Measurements from ENCODE around the gene ARMC9. TPM values are rescaled to one million over a fixed set of nuclear protein-coding genes. Genes with fewer than 3 reads are reported as not detected.

The ARMC9 gene
- total RNA-seq, 4 donors from 2014 or later = 16.8 to 47.6 (median 39.3) TPM

DNA sequence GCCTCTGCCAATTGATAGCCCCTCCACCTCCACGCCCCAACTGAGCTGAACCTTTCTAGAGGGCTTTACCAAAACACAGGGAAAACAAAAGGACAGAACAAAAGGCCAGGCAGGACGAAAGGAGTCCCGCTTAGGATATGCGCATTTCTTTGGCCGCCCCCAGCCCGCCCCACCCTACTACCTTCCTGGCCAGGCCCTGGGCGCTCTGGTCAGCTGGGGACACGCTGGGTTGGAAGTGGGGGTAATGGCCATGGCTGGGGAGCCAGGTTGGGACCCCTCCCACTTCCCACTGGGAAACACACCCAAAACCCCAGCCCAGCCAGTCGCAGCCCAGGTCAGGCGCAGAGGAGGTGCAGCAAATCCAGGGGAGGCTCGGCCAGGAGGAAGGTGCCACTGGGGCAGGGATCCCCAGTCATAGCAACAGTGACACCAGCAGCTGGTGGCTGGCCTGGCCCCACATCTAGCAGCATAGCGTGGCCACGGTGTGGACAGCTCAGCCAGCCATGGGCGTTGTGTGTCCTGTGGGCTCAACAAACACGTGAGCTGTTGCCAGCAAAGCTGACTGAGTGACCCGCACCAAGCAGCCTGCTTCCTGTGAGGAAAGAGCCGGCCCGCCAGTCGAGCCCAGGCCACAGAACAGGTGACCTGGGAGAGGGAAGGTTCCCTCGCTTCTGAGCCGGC is 172.5 kb downstream of the ARMC9 start:
- intact Hi-C loops (cut with DNase I; ENCODE audit: low total_unique reads) = no loop called here
- Histone ChIP-seq H3K9me3 (no peaks in the 10 kb centered on the region), H3K4me3 (no peak overlapping the region), H3K36me3 (no peaks in the 10 kb centered on the region), H3K27me3 (no peaks in the 10 kb centered on the region), H3K27ac (no peak overlapping the region), H3K4me1 (no peaks in the 10 kb centered on the region)
- no peak for TF ChIP-seq POLR2A (IDR thresholded peaks at IDR 0.05)
- TF ChIP-seq, protein P1, sequence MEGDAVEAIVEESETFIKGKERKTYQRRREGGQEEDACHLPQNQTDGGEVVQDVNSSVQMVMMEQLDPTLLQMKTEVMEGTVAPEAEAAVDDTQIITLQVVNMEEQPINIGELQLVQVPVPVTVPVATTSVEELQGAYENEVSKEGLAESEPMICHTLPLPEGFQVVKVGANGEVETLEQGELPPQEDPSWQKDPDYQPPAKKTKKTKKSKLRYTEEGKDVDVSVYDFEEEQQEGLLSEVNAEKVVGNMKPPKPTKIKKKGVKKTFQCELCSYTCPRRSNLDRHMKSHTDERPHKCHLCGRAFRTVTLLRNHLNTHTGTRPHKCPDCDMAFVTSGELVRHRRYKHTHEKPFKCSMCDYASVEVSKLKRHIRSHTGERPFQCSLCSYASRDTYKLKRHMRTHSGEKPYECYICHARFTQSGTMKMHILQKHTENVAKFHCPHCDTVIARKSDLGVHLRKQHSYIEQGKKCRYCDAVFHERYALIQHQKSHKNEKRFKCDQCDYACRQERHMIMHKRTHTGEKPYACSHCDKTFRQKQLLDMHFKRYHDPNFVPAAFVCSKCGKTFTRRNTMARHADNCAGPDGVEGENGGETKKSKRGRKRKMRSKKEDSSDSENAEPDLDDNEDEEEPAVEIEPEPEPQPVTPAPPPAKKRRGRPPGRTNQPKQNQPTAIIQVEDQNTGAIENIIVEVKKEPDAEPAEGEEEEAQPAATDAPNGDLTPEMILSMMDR (IDR thresholded peaks at IDR 0.05) = no peak
- no peak for DNase-seq

DNA sequence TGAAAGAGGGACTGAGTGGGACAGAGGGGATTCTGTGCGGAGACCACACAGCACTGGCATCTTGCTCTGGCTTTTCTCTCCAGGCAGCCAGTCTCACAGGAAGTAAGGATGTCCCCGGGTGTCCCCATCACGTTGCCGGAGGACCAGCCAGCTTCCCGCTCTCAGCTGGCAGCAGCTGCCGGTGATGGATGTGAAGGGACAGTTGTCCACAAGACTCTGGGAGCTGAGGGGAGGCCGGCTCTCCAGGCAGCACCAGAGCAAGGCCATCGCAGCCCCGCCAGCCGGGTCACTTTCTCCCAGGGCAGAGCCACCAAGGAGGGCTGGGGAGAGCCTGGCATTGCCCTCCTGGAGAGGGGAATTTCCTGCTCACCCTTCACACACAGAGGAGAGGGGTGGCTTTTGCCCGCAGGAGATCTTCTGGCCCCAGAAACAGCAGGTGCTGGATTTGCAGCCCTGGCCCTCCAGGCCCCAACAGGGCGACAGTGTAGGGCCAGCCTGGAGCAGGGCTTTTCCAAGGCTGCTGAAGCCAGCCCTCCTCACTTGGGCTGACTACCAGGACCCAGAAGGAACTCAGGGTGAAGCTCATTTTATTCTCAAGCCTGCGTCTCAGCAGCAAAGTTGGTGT is 173.1 kb downstream of the ARMC9 start:
- Histone ChIP-seq H3K27ac (no peak overlapping the region), H3K36me3 (no peaks in the 10 kb centered on the region), H3K9me3 (no peaks in the 10 kb centered on the region), H3K27me3 (no peaks in the 10 kb centered on the region), H3K4me3 (no peak overlapping the region), H3K4me1 (no peaks in the 10 kb centered on the region)
- TF ChIP-seq POLR2A (IDR thresholded peaks at IDR 0.05) = no peak
- TF ChIP-seq, protein P1 (IDR thresholded peaks at IDR 0.05) = no peak
- DNase-seq = no peak
- intact Hi-C loops (cut with DNase I; ENCODE audit: low total_unique reads) = no loop called here

DNA sequence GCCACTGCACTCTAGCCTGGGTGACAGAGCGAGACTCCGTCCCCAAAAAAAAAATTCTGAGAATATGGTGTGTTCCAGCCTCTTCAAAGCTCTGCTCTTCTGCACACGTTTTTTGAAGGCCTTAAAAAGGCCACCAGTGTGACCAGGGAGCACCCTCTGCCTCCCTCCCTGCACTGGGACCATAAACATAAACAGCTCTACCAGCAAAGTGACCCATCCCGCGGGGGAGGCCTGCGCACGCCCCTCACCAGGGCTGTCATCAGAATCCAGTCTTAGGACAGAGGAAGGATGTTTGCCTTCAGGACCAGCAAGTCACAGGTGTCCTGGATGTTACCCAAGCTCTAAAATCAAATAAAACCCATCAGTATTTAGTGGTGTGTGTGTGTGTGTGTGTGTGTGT is 173.9 kb downstream of the ARMC9 start:
- Histone ChIP-seq H3K27me3 (no peaks in the 10 kb centered on the region), H3K4me1 (no peaks in the 10 kb centered on the region), H3K27ac (no peak overlapping the region), H3K4me3 (no peak overlapping the region), H3K9me3 (no peaks in the 10 kb centered on the region), H3K36me3 (no peaks in the 10 kb centered on the region)
- intact Hi-C loops (cut with DNase I; ENCODE audit: low total_unique reads) = no loop called here
- no peak for DNase-seq
- TF ChIP-seq, protein P1 (IDR thresholded peaks at IDR 0.05) = no peak
- TF ChIP-seq POLR2A (IDR thresholded peaks at IDR 0.05) = no peak

DNA sequence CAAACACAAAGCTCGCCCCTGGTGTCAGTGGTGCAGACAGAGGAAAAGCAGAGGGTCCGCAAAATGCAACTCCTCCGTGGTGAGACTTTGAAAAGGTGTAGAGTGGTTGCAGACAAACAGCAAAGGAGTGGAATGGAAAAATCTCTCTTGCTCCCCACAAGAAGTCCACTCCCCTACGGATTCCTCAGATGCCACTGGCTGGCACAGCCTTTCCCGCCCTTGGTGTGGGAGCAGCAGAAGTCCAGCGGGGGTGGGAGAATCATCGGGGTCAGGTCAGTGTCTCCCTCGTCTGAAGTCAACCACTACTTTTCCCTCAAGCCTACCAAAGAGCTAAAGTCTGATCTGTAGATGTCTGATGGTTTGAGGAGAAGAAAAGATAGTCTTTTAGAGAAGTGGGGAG is 174.8 kb downstream of the ARMC9 start:
- Histone ChIP-seq H3K9me3 (no peaks in the 10 kb centered on the region), H3K27ac (no peak overlapping the region), H3K27me3 (no peaks in the 10 kb centered on the region), H3K4me3 (no peak overlapping the region), H3K36me3 (no peaks in the 10 kb centered on the region), H3K4me1 (no peaks in the 10 kb centered on the region)
- no peak for DNase-seq
- no peak for TF ChIP-seq POLR2A (IDR thresholded peaks at IDR 0.05)
- TF ChIP-seq, protein P1 (IDR thresholded peaks at IDR 0.05) = no peak
- intact Hi-C loops (cut with DNase I; ENCODE audit: low total_unique reads) = no loop called here

DNA sequence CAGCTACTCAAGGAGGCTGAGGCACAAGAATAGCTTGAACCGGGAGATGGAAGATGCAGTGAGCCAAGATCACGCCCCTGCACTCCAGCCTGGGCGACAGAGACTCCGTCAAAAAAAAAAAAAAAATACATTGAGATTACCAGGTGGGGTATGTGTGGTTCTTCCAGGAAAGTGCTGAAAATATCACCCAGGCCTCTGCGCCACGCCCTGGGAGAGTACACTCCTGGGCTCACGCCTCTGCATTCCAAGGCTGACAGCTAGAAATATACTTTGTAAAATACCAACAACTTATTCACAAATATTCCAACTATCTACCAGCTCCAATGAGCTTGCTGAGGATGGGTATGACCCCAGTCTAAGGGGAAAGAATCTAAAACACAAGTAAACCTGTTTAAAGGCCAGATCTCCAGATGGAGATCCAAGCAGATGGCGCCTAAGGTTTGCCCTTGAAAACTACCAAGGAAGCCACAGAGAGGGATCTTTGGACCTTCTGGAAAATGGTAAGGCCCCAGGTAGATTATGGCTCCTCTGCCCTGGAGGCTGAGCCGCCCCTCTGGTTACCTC is 175.4 kb downstream of the ARMC9 start:
- intact Hi-C loops (cut with DNase I; ENCODE audit: low total_unique reads) = no loop called here
- TF ChIP-seq POLR2A (IDR thresholded peaks at IDR 0.05) = no peak
- TF ChIP-seq, protein P1 (IDR thresholded peaks at IDR 0.05) = no peak
- Histone ChIP-seq H3K27ac (no peak overlapping the region), H3K9me3 (no peaks in the 10 kb centered on the region), H3K4me1 (no peaks in the 10 kb centered on the region), H3K36me3 (no peaks in the 10 kb centered on the region), H3K4me3 (no peak overlapping the region), H3K27me3 (no peaks in the 10 kb centered on the region)
- no peak for DNase-seq

All from uterus (tissue), 4 donors.